Measurements from ENCODE around the gene CAPN10.

CAPN10 gene

DNA sequence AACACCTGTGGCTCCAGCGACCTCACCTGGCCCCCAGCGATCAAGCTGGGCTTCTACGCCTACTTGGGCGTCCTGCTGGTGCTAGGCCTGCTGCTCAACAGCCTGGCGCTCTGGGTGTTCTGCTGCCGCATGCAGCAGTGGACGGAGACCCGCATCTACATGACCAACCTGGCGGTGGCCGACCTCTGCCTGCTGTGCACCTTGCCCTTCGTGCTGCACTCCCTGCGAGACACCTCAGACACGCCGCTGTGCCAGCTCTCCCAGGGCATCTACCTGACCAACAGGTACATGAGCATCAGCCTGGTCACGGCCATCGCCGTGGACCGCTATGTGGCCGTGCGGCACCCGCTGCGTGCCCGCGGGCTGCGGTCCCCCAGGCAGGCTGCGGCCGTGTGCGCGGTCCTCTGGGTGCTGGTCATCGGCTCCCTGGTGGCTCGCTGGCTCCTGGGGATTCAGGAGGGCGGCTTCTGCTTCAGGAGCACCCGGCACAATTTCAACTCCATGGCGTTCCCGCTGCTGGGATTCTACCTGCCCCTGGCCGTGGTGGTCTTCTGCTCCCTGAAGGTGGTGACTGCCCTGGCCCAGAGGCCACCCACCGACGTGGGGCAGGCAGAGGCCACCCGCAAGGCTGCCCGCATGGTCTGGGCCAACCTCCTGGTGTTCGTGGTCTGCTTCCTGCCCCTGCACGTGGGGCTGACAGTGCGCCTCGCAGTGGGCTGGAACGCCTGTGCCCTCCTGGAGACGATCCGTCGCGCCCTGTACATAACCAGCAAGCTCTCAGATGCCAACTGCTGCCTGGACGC is 43.6 kb downstream of the CAPN10 start:
- Histone ChIP-seq H3K36me3 (peaks cover 0 to 18% (median 0%) of the 10 kb centered on the region in 3 donors), H3K27me3 (peaks cover 0 to 2% of the 10 kb centered on the region in 2 donors), H3K9me3 (peaks cover 0 to 3% (median 0%) of the 10 kb centered on the region in 3 donors), H3K27ac (no peak overlapping the region), H3K4me3 (no peak overlapping the region), H3K4me1 (peaks cover 0 to under 1% (median 0%) of the 10 kb centered on the region in 4 donors)
- peak; percentile 13 to 55 for DNase-seq
- TF ChIP-seq, protein P1, sequence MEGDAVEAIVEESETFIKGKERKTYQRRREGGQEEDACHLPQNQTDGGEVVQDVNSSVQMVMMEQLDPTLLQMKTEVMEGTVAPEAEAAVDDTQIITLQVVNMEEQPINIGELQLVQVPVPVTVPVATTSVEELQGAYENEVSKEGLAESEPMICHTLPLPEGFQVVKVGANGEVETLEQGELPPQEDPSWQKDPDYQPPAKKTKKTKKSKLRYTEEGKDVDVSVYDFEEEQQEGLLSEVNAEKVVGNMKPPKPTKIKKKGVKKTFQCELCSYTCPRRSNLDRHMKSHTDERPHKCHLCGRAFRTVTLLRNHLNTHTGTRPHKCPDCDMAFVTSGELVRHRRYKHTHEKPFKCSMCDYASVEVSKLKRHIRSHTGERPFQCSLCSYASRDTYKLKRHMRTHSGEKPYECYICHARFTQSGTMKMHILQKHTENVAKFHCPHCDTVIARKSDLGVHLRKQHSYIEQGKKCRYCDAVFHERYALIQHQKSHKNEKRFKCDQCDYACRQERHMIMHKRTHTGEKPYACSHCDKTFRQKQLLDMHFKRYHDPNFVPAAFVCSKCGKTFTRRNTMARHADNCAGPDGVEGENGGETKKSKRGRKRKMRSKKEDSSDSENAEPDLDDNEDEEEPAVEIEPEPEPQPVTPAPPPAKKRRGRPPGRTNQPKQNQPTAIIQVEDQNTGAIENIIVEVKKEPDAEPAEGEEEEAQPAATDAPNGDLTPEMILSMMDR (IDR thresholded peaks at IDR 0.05): no peak
- intact Hi-C loops (cut with DNase I; ENCODE audit: low total_unique reads): no loop called here

DNA sequence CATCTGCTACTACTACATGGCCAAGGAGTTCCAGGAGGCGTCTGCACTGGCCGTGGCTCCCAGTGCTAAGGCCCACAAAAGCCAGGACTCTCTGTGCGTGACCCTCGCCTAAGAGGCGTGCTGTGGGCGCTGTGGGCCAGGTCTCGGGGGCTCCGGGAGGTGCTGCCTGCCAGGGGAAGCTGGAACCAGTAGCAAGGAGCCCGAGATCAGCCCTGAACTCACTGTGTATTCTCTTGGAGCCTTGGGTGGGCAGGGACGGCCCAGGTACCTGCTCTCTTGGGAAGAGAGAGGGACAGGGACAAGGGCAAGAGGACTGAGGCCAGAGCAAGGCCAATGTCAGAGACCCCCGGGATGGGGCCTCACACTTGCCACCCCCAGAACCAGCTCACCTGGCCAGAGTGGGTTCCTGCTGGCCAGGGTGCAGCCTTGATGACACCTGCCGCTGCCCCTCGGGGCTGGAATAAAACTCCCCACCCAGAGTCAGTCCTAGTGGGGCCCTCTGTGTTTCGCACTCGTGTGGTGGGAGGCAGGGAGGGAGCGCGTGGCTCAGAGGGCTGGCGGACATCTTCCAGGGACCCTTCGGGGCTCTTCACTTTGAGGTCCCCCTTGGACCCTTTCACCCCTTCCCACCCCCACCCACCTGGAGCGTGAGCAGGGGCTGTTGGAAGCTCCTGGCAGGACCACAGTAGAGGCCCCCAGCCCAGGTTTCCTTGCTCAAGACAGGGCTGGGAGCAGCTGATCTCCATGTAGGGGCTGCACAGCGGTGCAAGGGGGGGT is 44.4 kb downstream of the CAPN10 start:
- peak; percentile 14 to 52 for DNase-seq
- TF ChIP-seq, protein P1 (IDR thresholded peaks at IDR 0.05): no peak
- Histone ChIP-seq H3K36me3 (peaks cover 0 to 18% (median 0%) of the 10 kb centered on the region in 3 donors), H3K27me3 (peaks cover 0 to 7% of the 10 kb centered on the region in 2 donors), H3K27ac (no peak overlapping the region), H3K4me1 (no peaks in the 10 kb centered on the region), H3K9me3 (peaks cover 0 to 3% (median 0%) of the 10 kb centered on the region in 3 donors), H3K4me3 (no peak overlapping the region)
- intact Hi-C loops (cut with DNase I; ENCODE audit: low total_unique reads): no loop called here

DNA sequence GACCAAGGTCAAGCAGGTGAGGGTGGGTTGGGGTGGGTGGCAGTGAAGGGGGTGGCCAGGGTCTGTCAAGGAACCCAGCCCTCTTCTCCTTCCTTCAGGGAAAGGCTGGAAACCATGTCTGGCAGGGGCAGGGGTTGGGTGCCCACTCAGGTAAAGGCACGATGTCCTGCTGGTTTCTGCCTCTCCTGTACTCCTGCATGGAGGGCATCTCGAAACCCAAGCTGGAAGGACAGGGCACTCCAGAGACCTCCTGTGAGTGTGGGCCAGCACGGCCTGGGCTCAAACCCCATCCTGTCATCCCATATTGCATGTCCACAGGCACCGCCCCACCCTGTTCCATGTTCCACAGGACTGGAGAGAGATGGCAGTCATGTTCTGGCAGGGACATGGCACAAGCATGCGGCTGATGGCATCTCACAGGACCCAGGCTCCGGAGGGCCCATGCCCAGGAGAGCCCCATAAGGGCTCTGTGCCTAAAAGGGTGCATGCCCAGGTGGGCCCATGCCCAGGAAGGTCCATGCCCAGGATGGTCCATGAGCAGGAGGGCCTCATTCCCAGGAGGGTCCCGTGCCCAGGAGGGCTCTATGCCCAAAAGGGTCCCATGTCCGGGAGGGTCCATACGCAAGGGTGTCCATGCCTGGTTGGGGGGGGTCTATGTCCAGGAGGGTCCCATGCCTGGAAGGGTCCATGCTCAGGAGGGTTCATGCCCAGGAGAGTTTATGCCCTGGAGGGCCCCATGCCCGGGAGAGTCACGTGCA is 45.2 kb downstream of the CAPN10 start:
- intact Hi-C loops (cut with DNase I; ENCODE audit: low total_unique reads): no loop called here
- H3K27me3 ChIP-seq: peaks cover 0 to 13% of the 10 kb centered on the region in 2 donors
- H3K9me3 ChIP-seq: peaks cover 0 to 3% (median 0%) of the 10 kb centered on the region in 3 donors
- H3K27ac ChIP-seq: no peak overlapping the region
- no peak overlapping the region for H3K4me3 ChIP-seq
- TF ChIP-seq, protein P1 (IDR thresholded peaks at IDR 0.05): no peak
- H3K4me1 ChIP-seq: no peaks in the 10 kb centered on the region
- DNase-seq: peak; percentile 13 to 55
- peaks cover 0 to 18% (median 0%) of the 10 kb centered on the region in 3 donors for H3K36me3 ChIP-seq

DNA sequence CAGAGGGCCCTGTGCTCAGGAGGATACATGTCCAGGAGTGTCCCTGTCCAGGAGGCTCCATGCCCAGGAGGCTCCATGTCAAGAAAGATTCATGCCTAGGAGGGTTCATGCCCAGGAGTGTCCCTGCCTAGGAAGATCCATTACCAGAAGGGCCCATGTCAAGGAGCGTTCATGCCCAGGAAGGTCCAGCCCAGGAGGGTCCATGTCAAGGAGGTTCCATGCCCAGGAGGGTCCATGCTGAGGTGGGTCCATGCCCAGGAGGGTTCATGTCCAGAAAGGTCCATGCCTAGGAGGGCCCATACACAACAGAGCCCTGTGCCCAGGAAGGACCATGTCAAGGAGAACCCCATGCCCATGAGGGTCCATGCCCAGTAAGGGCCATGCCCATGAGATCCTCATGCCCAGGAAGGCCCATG is 45.8 kb downstream of the CAPN10 start:
- no peaks in the 10 kb centered on the region for H3K4me1 ChIP-seq
- peaks cover 0 to 3% (median 0%) of the 10 kb centered on the region in 3 donors for H3K9me3 ChIP-seq
- TF ChIP-seq, protein P1 (IDR thresholded peaks at IDR 0.05): no peak
- H3K4me3 ChIP-seq: no peak overlapping the region
- H3K27ac ChIP-seq: no peak overlapping the region
- intact Hi-C loops (cut with DNase I; ENCODE audit: low total_unique reads): no loop called here
- peak; percentile 12 to 31 for DNase-seq
- peaks cover 0 to 18% of the 10 kb centered on the region in 2 donors for H3K27me3 ChIP-seq
- peaks cover 0 to 18% (median 0%) of the 10 kb centered on the region in 3 donors for H3K36me3 ChIP-seq

Measured in tibial artery (tissue), 4 donors.